Astrocyte (in vitro differentiated cells and primary cell): ENCODE measurements around the gene IGSF21.

Experiments used
- EZH2 ChIP-seq: IDR thresholded peaks from 2 replicates; pipeline ENCODE4 v1.6.1; 2012; ENCODE audit warnings: mild to moderate bottlenecking, low read length, inconsistent platforms; ENCODE audit not compliant: insufficient read depth
- TF ChIP-seq, protein P1 (sequence below): IDR thresholded peaks from 2 replicates; pipeline ENCODE4 v1.5.1; 2011; ENCODE audit warnings: low read depth, mild to moderate bottlenecking, inconsistent platforms, low read length, moderate library complexity; ENCODE audit not compliant: insufficient read depth

GRCh38 chr1:18142969-18143368 is 35.4 kb downstream of the IGSF21 start:
- TF ChIP-seq, protein P1, sequence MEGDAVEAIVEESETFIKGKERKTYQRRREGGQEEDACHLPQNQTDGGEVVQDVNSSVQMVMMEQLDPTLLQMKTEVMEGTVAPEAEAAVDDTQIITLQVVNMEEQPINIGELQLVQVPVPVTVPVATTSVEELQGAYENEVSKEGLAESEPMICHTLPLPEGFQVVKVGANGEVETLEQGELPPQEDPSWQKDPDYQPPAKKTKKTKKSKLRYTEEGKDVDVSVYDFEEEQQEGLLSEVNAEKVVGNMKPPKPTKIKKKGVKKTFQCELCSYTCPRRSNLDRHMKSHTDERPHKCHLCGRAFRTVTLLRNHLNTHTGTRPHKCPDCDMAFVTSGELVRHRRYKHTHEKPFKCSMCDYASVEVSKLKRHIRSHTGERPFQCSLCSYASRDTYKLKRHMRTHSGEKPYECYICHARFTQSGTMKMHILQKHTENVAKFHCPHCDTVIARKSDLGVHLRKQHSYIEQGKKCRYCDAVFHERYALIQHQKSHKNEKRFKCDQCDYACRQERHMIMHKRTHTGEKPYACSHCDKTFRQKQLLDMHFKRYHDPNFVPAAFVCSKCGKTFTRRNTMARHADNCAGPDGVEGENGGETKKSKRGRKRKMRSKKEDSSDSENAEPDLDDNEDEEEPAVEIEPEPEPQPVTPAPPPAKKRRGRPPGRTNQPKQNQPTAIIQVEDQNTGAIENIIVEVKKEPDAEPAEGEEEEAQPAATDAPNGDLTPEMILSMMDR = no peak
- TF ChIP-seq EZH2 = no peak
